Mammary epithelial cell (primary cell): ENCODE results near the gene ARHGEF5.

Experiments used
- CTCF ChIP-seq, 2 donors: IDR thresholded peaks in 1 of 2; conservative IDR thresholded peaks in 1 of 2; 2 replicates each; pipeline ENCODE4 v1.5.1; 2011 to 2012; ENCODE audit warnings: inconsistent platforms in 2 of 2, low read length in 2 of 2, mild to moderate bottlenecking in 2 of 2, control low read depth in 1 of 2, low read depth in 1 of 2; ENCODE audit not compliant: insufficient read depth in 1 of 2; ENCODE audit errors: extremely low read depth in 1 of 2
- EZH2 ChIP-seq: IDR thresholded peaks from 2 replicates; pipeline ENCODE4 v1.6.1; 2012; ENCODE audit warnings: low read length, inconsistent platforms, borderline replicate concordance

GRCh38 chr7:144399946-144400345 is 44.7 kb downstream of the ARHGEF5 start:
- TF ChIP-seq CTCF (conservative IDR thresholded peaks at IDR 0.05 in 1 of 2, IDR thresholded peaks at IDR 0.05 in 1 of 2; ENCODE audit: extremely low read depth in 1 of 2, insufficient read depth in 1 of 2, low read depth in 1 of 2, low read length in 2 of 2) (no peak), EZH2 (no peak)
